ENCODE data around the gene NETO1. TPM values are rescaled to one million over a fixed set of nuclear protein-coding genes. Genes with fewer than 3 reads are reported as not detected.

NETO1 gene
- total and polyA plus RNA-seq, 10 of the 15 experiments (the other 5 are each of a cell fraction or from before 2014, with no cell fraction given) = 0.52 TPM; not detected in 9

GRCh38 chr18:72768681-72769229 lies 99.0 kb downstream of the NETO1 start:
- ChIA-PET CTCF (no interaction called here), RAD21 (ENCODE audit: unreplicated experiment) (no interaction called here), POLR2A (no interaction called here), SMC1A (ENCODE audit: uncharacterized antibody, unreplicated experiment) (no interaction called here)
- no peaks in the 10 kb centered on the region for H3K27me3 ChIP-seq (replicated peaks in 1 of 2; ENCODE audit: control insufficient read depth in 2 of 2, insufficient read depth in 2 of 2, low read length in 1 of 2)
- ATAC-seq (no peak), DNase-seq (ENCODE audit: low read depth, low spot score) (no peak), FAIRE-seq (no peak)
- no TSS peak for BruUV-seq (replicated peaks)
- TF ChIP-seq CBX5 (IDR thresholded peaks at IDR 0.05; ENCODE audit: low read depth) (no peak), IKZF1 (conservative IDR thresholded peaks at IDR 0.05) (no peak), ATF7 (IDR thresholded peaks at IDR 0.05; ENCODE audit: low read depth) (no peak), CHD1 (IDR thresholded peaks at IDR 0.05; ENCODE audit: low read depth, low read length) (no peak), HDGF (IDR thresholded peaks at IDR 0.05) (no peak), CHD2 (IDR thresholded peaks at IDR 0.05; ENCODE audit: borderline replicate concordance, low read depth, low read length) (no peak), BCLAF1 (IDR thresholded peaks at IDR 0.05) (no peak), TCF12 (IDR thresholded peaks at IDR 0.05; ENCODE audit: low read depth, low read length) (no peak), RELB (IDR thresholded peaks at IDR 0.05; ENCODE audit: low read depth) (no peak), ESRRA (IDR thresholded peaks at IDR 0.05; ENCODE audit: low read length) (no peak), ZNF217 (IDR thresholded peaks at IDR 0.05) (no peak), MYC (IDR thresholded peaks at IDR 0.05; ENCODE audit: insufficient read depth, insufficient read length, insufficient replicate concordance, low read length, severe bottlenecking) (no peak), TAF1 (IDR thresholded peaks at IDR 0.05; ENCODE audit: borderline replicate concordance, low read depth, low read length) (no peak), USF2 (IDR thresholded peaks at IDR 0.05; ENCODE audit: borderline replicate concordance, low read depth, low read length) (no peak), NKRF (conservative IDR thresholded peaks at IDR 0.05) (no peak)
- intact Hi-C loops (cut with micrococcal nuclease; ENCODE audit: unreplicated experiment) = loop anchor here (10.0 kb wide), 1 partner anchor 1346 kb away; no protein-coding TSS in a partner anchor
- no peaks in the 10 kb centered on the region for H4K20me1 ChIP-seq (ENCODE audit: control insufficient read depth, insufficient read depth)
- no peaks in the 10 kb centered on the region for H3K9me3 ChIP-seq (replicated peaks; ENCODE audit: control insufficient read depth, insufficient read depth, low read length)
- H3K79me2 ChIP-seq (ENCODE audit: control insufficient read depth, insufficient read depth, low read length) = no peaks in the 10 kb centered on the region
- no peak overlapping the region for H3K4me3 ChIP-seq
- H3K36me3 ChIP-seq (ENCODE audit: control insufficient read depth in 2 of 2, insufficient read depth in 2 of 2, low read length in 1 of 2) = no peaks in the 10 kb centered on the region
- H3K4me2 ChIP-seq (ENCODE audit: control insufficient read depth, insufficient read depth) = no peak overlapping the region
- no peaks in the 10 kb centered on the region for H3K4me1 ChIP-seq (ENCODE audit: control insufficient read depth, insufficient read depth, low read length)
- H2AFZ ChIP-seq (ENCODE audit: control insufficient read depth, low read depth, low read length) = no peak overlapping the region
- no peak overlapping the region for H3K27ac ChIP-seq (ENCODE audit: control insufficient read depth, insufficient read depth)
- in situ Hi-C loops (cut with MboI) = loop anchor here (10.0 to 25.0 kb wide), 2 partner anchors 366 to 1344 kb away; no protein-coding TSS in a partner anchor
- 65% methylated on average over 8 of the region's 8 CpGs for WGBS (ENCODE audit: insufficient coverage, insufficient replicate concordance, low lambda C conversion rate, missing lambda C conversion rate)
- no peak overlapping the region for H3K9ac ChIP-seq (ENCODE audit: control insufficient read depth, insufficient read depth, low read length)
